ENCODE measurements around the gene ASB9. TPM values are rescaled to one million over a fixed set of nuclear protein-coding genes. Genes with fewer than 3 reads are reported as not detected.

Gene ASB9
- polyA plus RNA-seq, 2 of the 4 experiments (the other 2 are of a cell fraction) = 24.7 to 40.8 TPM

- Histone ChIP-seq H3K4me2 (no peak overlapping the region), H3K4me3 (no peak overlapping the region), H3K27ac (no peak overlapping the region), H3K9me3 (no peaks in the 10 kb centered on the region), H3K4me1 (peaks cover 7% of the 10 kb centered on the region; the same call in 1 of the 3 replicates)
- ATAC-seq (no peak), DNase-seq (ENCODE audit: low read depth in 1 of 2, low spot score in 1 of 2) (no peak), FAIRE-seq (peak; percentile 67)
- ChIA-PET POLR2A (no interaction called here), CTCF (no interaction called here)
- WGBS (ENCODE audit: missing lambda C conversion rate) = 85% methylated on average over 3 of the region's 3 CpGs
- TF ChIP-seq EP300 (IDR thresholded peaks at IDR 0.05) (no peak), CBX2 (IDR thresholded peaks at IDR 0.05; ENCODE audit: borderline replicate concordance, low read depth) (no peak), PHF8 (IDR thresholded peaks at IDR 0.05; ENCODE audit: borderline replicate concordance, low read depth) (no peak), RNF2 (IDR thresholded peaks at IDR 0.05; ENCODE audit: borderline replicate concordance, low read depth) (no peak), NR3C1 (IDR thresholded peaks at IDR 0.05) (no peak), E2F6 (IDR thresholded peaks at IDR 0.05; ENCODE audit: borderline replicate concordance, low read depth) (no peak), FOSB (CRISPR knock-in tag; IDR thresholded peaks at IDR 0.05) (no peak), HOXA7 (CRISPR knock-in tag; IDR thresholded peaks at IDR 0.05) (no peak), KDM5A (IDR thresholded peaks at IDR 0.05) (no peak), NPAS2 (CRISPR knock-in tag; IDR thresholded peaks at IDR 0.05; ENCODE audit: borderline replicate concordance) (no peak), BCL3 (IDR thresholded peaks at IDR 0.05) (no peak), GATA3 (IDR thresholded peaks at IDR 0.05; ENCODE audit: borderline replicate concordance) (no peak), POLR2AphosphoS2 (conservative IDR thresholded peaks at IDR 0.05; ENCODE audit: low read length) (no peak), HEYL (CRISPR knock-in tag; IDR thresholded peaks at IDR 0.05) (no peak), EHMT2 (IDR thresholded peaks at IDR 0.05; ENCODE audit: low read depth) (no peak), RARB (CRISPR knock-in tag; IDR thresholded peaks at IDR 0.05) (no peak)
- TF ChIP-seq, protein P1, sequence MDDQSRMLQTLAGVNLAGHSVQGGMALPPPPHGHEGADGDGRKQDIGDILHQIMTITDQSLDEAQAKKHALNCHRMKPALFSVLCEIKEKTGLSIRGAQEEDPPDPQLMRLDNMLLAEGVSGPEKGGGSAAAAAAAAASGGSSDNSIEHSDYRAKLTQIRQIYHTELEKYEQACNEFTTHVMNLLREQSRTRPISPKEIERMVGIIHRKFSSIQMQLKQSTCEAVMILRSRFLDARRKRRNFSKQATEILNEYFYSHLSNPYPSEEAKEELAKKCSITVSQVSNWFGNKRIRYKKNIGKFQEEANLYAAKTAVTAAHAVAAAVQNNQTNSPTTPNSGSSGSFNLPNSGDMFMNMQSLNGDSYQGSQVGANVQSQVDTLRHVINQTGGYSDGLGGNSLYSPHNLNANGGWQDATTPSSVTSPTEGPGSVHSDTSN (IDR thresholded peaks at IDR 0.05) = no peak
- TF ChIP-seq, protein P2, sequence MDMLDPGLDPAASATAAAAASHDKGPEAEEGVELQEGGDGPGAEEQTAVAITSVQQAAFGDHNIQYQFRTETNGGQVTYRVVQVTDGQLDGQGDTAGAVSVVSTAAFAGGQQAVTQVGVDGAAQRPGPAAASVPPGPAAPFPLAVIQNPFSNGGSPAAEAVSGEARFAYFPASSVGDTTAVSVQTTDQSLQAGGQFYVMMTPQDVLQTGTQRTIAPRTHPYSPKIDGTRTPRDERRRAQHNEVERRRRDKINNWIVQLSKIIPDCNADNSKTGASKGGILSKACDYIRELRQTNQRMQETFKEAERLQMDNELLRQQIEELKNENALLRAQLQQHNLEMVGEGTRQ (IDR thresholded peaks at IDR 0.05) = no peak
- TF ChIP-seq, protein P3, sequence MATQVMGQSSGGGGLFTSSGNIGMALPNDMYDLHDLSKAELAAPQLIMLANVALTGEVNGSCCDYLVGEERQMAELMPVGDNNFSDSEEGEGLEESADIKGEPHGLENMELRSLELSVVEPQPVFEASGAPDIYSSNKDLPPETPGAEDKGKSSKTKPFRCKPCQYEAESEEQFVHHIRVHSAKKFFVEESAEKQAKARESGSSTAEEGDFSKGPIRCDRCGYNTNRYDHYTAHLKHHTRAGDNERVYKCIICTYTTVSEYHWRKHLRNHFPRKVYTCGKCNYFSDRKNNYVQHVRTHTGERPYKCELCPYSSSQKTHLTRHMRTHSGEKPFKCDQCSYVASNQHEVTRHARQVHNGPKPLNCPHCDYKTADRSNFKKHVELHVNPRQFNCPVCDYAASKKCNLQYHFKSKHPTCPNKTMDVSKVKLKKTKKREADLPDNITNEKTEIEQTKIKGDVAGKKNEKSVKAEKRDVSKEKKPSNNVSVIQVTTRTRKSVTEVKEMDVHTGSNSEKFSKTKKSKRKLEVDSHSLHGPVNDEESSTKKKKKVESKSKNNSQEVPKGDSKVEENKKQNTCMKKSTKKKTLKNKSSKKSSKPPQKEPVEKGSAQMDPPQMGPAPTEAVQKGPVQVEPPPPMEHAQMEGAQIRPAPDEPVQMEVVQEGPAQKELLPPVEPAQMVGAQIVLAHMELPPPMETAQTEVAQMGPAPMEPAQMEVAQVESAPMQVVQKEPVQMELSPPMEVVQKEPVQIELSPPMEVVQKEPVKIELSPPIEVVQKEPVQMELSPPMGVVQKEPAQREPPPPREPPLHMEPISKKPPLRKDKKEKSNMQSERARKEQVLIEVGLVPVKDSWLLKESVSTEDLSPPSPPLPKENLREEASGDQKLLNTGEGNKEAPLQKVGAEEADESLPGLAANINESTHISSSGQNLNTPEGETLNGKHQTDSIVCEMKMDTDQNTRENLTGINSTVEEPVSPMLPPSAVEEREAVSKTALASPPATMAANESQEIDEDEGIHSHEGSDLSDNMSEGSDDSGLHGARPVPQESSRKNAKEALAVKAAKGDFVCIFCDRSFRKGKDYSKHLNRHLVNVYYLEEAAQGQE (IDR thresholded peaks at IDR 0.05) = no peak
- TF ChIP-seq, protein P4, sequence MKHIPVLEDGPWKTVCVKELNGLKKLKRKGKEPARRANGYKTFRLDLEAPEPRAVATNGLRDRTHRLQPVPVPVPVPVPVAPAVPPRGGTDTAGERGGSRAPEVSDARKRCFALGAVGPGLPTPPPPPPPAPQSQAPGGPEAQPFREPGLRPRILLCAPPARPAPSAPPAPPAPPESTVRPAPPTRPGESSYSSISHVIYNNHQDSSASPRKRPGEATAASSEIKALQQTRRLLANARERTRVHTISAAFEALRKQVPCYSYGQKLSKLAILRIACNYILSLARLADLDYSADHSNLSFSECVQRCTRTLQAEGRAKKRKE (CRISPR knock-in tag; IDR thresholded peaks at IDR 0.05; ENCODE audit: low read depth) = no peak
Observed at GRCh38 chrX:15236146-15236545, 33.7 kb downstream of the ASB9 start.
